NCI-H1048 (cell line): ENCODE results near the gene LMAN1L.

Source experiments
- DNase-seq: peaks from one replicate; lab custom pipeline; 2025; lab: John Stamatoyannopoulos, UW

Gene LMAN1L

DNA sequence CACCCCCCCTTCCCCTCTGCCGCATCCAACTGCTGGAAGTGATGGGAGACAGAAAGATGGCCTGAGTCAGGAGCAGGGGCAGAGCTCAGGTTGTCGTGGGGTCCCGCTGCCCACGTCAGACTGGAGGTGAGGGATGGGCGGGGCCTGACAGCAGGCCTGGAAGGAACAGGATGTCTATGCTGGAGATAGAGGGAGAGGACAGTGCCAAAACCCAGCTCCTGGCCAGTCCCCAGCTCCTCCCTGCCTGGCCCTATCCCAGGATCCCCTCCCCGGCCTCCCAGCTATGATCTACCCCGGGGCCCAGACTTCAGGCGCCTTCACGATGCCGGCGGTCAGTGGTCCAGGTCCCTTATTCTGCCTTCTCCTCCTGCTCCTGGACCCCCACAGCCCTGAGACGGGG, at the start of gene LMAN1L:
LMAN1L (plus strand) TSS at position 303 of the 400 bp plus-strand sequence; CDS start at position 323, 20 bp downstream.
- no peak for DNase-seq

DNA sequence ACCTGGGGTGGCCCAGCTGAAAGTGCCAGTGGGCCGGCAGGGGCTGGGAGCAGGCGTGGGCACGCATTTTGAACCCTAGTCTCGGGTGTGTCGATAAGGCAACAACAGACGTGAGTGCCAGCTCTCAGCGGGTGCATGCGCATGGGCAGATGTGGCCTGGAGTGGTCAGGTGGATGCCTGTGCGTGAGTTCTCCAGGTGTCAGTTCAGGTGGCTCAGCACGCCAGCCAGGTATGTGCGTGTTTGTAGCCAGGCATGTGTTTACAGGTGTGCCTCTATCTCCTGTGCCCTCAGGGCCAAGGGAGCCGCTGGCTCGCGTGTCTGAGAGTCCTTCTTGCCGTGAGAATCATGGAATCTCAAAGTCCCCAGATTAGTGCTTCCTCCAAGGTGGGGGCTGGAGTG, 49.2 kb upstream of the LMAN1L start:
- DNase-seq = no peak

DNA sequence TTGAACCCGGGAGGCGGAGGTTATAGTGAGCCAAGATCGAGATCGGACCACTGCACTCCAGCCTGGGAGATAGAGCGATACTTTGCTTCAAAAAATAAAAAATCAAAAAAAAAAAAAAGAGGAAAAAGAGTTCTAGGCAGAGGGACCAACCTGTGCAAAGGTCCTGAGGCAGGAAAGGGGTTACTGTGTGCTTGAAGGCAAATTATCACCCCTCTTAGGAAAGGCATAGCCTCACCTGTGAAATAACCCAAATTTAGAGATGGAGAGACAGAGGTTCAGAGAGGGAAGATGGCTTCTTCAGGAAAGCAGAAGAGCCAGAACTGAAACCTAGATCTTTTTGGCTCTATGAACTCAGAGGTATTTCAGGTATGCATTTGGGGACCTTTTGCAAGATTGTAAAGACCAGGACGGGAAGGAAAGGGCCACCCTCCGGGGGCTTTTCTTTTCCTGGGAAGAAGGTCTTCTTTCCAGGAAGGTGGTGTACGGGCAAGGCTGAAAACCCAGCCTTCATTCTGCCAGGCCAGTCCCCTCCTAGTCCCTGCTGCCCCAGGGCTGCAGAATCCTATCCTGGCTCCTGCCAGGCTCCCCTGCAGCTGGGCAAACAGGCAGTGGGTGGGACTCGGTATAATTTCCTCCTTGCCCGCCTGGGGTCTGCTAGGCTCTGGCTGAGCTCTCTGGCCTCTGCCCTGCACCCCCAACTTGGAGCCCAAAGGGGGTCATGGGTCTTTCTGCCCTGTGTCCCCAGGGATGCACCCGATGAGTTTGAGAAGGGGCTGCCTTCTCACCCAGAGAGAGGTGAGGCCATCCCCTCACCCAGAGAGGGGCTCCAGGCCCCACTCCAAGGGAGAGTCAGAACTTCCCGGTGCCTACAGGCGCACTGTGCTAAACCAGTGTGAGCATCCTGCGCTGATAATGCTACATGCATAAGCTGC, 45.2 kb upstream of the LMAN1L start:
- DNase-seq = no peak

DNA sequence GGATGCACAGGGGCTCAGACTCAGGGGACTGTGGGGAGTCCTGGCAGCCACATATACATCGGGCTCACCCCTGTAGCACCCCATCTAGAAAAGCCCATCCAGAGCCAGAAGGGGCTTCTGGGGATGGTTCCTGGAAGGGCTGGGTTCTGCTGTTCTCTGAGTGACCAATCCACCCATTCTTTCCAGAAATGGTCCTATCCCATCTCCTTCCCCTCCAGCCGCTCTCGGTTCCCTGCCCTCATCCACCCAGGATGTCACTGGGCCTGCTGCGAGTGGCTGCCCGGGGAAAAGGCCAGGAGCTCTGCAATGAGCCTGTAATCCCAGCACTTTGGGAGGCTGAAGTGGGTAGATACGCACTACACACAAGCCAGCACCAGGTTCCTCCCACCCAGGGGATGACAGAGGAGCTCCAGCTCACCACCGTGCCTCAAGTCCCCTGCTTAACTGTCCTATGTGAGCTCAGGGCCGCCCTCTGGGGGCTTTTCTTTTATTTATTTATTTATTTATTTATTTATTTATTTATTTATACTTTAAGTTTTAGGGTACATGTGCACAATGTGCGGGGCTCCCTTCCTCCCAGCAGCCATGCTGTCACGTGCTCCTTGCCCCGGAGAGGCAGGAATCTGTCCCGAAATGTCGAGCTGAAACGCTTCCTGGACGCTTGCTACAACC, 44.4 kb upstream of the LMAN1L start:
- DNase-seq = no peak

DNA sequence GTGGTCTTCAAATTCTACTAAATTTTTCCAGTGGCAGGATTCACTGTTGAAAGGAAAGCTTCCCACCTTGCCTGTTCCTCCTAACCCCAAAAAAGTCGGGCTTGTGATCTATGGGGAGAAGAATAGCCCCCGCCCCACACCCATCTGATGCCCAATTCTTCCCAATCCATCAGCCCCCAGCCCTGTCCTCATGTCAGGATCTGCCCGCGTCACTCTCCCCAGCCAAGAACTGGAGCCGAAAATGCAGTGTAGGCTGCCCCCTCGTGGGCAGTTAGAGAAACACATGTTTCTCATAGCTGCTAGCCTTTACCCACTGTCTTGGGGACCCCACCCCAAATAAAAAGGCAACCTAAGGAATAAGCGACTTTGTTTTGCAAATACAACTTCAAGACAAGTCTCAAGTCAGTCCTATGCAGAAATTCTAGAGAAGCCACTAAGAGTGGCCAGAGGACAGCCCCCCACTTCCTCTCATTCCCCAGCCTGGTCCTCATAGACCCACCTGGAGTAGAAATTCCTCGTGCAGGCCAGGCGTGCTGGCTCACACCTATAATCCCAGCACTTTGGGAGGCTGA, 43.8 kb upstream of the LMAN1L start:
- DNase-seq = peak; percentile 11

DNA sequence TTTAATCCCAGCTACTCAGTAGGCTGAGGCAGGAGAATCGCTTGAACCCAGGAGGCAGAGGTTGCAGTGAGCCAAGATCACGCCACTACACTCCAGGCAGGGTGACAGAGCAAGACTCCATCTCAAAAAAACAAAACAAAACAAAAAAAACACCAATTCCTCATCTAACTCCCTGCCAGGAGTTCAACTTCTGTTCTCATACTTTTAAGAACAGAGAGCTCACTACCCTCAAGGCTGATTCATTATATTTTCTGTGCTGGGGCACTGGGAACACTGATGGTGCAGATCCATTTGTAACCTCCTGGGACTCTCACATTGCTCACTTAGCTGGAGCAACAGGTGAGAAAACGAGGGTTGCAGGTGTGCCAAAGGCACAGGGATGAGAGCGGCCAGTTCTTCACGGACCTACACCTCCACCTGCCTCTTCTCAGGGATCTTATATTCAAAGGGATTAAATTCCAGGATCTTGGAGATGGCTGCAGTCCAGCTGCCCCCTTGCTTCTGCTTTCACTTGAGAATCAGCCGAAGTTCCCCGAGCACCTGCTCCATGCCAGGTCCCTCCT, 43.1 kb upstream of the LMAN1L start:
- DNase-seq = no peak

DNA sequence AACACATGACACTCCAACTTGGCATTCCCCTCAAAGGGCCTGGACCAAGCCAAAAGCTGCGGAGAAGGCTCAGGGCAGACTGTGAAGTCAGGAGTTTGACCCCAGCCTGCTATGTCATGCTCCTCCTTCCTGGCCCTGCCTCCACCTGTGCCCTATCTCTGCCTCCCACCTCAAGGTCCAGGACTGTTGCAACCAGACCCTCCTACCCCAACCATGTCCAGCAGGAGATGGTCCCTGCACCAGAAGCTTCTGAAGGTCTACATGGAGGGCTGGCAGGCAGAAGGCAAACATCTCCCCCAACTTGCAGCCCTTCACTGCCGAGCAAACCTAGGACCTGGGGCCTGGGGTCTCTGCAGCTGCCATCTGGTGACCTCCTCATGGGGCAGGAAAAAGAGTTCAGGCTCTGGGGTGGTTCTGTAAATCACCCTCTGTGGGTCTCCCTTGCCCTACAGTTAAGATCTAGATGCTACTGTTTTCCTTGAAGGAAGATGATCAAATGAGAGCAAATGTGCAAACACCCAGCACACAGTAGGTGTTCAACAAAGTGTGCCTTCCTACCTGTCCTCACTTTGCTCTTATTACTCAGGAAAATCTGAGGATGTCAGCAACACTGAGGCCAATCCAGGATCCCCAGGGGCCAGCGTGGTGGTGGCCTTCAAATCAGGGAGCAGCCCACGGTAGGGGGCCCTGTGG, 42.3 kb upstream of the LMAN1L start:
- no peak for DNase-seq

DNA sequence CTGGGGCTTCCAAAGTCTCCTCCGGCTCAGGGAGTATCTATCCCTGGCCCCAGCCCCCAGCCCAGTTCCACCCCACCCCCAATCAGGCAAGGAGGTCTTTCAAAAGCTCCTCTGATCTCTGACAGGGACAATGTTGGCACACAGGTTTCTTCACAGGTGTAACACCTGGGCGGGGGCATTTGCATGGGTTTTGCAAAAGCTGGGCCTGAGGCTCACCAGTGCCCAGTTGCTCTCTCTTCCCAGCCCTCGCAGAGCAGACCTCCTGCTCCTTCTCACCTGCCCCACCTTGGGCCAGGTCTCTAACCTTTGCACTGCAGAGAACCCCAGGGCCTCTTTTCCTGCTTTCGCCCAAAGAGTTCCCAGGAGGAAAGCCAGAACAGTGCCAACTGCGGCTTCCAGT, 39.3 kb upstream of the LMAN1L start:
- no peak for DNase-seq

DNA sequence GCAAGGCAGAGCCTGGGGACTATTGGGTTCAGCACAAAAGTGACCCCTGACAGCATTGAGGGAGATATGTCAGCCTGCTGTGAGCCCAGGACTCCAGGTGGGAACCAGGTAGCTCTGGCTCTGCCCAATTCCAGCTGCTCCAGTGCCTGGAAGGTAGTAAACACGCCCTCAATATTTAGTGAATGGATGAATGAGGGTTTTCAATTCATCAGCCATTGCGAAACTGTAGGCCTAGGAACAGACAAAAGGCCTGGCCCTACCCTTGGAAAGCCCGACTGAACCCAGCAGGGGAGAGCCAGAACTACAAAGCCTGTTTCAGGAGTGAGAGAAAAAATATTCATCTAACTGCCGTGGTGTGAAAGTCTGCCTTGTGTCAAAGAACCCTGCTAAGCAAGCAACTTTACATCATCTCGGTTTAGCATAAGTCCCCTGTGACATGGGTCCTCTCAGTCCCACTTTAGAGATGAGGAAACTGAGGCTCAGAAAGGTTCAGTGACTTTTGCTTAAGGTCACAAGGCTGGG, 38.8 kb upstream of the LMAN1L start:
- DNase-seq = no peak

DNA sequence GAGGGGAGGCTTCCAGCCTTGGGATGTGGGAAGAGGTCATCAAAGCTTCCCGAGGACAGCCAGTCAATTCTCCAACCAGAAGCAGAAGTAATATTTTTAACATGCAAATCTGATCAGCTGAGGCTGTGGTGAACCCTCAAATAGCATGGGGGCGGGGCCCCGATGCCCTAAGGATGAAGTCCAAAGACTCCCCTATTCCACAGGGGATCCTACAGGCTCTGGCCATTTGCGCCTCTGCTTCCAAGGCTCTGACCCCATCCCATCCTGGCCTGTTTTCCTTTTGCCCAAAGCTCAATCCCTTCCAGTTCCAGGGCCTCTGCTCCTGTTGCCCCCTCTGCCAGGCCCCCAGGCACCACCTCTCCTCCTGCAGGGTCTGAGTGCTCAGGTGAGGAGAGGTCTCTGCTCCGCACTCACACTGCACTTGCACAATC, 37.5 kb upstream of the LMAN1L start:
- DNase-seq = no peak

DNA sequence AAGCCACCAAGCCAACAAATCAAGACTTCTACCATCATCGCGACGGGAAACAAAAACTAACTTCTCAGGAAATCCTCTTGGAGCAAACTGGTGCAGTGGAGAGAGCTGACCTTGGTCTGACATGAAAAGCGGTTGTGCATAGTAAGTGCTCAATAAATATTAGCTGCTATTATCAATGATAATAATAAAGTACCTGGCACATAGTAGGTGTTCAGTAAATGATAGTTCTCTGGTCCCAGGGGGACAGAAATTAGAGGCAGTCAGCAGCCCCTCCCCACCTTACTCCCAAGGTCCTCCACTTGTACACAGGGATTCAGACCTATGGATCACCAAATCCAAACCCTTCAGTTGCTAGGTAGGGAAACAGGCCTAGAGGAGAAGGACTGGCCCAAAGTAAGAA, 36.7 kb upstream of the LMAN1L start:
- DNase-seq = no peak

DNA sequence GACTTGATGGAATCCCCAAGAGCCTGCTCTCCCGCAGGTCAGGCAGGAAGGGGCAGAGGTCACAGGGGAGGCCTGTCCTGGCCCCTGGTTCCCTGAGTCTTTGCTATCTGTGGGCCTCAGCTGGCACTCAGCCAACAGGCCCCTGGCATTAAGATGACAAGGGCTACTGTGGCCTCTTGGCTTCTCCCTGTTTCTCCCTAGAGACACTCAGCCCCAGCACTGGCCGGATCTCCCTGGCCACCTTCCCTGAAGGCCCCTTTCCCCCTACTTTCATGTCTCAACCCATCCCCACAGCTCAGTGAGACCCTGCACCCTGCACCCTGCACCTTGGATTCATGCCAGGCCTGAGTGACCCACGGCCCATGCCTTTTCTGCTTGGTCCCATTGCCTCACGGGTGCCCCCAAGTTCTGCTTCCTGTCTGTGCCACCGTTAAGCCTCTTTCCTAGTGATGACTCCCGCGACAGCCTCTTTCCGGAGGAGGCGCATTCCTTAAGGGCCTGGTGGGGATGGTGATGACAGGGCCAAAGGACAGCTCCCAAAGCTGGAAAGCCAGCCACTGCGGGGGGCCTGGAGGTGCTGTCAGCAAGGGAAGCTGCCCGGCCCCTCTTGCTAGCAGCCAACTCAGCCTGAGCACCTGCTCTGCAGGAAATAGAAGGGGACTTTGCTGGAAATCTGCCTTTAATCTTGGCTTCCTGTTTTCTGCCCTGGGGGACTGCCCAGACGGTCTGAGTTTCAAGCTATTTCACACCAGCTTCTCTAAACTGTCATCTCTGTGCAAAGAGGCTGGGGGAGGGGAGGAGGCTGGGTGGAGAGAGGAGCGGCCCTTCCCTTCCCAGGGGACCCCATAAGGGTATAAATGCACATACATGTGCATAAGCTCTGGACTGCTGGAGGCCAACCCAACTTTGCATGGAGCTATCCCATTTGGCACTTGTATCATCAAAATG, 35.5 kb upstream of the LMAN1L start:
- no peak for DNase-seq

DNA sequence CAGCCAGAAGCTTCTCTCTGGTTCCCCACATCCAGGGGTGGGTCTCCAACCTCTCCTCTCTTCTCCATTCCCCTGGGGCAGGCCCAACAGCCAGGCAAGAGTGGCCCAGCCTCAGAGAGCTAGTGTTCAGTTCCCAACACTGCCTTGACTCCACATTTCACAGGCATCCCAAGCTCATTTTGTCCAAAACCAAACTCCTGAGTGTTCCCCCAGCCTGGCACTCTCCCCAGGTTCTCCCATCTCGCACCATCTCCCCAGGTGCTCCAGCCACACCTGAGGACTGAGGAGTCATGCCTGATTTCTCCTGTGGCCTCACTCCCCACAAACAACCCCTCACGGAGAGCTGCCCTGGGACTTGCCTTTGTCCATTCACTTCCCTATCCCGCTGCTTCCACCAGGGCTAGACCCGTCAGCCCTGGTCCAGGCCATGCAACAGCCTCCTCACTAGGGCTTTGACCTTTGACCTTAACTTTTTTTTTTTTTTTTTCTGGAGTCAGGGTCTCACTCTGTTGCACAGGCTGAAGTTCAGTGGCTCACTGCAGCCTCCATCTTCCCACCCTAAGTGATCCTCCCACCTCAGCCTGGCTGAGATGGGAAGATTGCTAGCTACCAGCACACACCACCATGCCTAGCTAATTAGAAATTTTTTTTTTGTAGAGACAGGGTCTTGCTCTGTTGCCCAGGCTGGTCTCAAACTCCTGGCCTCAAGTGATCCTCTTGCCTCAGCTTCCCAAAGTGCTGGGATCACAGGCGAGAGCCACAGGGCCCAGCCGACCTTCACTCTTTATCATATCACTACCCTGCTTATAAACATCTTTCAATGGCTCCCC, 34.7 kb upstream of the LMAN1L start:
- no peak for DNase-seq

DNA sequence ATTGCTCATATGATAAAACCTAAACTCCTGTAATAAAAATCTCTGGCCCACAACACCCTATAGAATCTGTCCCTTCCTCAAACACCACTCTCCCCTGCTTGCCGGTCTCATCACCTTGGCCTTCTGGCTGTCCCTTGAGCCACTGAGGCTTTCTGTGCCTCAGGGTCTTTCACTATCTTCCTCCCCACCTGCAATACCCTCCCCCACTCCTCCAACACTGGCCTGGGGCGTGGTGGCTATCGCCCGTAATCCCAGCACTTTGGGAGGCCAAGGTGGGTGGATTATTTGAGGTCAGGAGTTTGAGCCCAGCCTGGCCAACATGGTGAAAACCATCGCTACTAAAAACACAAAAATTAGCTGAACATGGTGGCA, 34.0 kb upstream of the LMAN1L start:
- no peak for DNase-seq

DNA sequence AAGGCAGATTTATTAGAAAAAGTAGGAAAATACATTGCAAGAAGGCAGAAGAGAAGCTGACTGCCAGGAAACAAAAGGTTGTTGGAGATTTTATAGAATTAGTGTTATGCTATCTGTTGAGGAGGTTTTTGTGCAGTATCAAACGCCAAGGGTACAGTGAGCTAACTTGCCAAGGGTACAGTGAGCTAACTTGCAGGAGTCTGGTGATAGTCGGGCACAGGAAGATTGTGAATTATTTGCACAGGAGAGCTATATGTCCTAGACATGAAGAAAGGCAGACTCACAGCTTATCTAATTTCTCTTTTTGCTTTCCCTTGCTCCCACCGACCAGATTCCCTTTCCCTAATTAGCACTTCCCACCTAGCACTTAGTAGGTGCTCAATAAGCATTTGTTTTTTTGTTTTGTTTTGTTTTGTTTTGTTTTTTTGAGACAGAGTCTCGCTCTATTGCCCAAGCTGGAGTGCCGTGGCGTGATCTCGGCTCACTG, 33.4 kb upstream of the LMAN1L start:
- DNase-seq = no peak

DNA sequence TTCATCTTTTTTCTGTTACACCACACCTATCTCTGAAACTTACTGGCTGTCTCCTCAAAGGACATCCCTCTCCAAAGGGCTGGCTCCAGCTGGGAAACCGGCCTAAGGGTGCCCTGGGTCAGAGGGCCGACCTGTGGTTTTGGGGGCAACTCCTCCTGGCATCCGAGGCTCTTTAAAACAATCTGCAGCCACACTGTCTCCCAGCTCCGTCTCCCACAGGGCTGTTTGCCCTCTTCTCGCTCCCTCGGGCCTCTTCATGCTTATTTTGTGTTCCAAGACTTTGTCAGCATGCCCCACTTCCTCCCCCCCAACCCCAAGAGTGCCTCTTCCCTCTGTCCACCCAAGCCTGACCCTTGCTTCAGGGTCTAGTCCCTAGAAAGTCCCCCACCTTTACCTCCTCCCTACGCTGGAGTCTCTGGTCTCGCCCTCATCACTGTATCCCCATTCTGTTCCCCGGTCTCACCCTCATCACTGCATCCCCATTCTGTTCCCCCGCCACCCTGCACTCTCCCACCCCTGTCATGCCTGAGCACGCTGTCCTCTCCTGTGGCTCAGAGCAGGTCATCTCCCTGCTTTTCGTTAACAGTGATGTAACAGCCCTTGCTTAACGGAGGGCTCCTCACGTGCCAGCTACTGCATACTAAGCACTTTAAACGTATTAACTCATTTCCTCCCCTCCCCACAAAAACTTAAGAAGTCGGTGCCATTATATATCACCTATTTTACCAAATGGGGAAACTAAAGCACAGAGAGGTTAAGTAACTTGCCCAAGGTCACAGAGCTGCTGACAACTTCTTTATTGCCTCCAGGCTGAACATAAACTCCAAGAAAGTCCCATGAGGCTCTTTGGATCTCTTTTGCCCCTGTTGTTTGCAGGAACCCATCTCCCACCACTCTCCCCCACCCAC, 31.9 kb upstream of the LMAN1L start:
- no peak for DNase-seq

DNA sequence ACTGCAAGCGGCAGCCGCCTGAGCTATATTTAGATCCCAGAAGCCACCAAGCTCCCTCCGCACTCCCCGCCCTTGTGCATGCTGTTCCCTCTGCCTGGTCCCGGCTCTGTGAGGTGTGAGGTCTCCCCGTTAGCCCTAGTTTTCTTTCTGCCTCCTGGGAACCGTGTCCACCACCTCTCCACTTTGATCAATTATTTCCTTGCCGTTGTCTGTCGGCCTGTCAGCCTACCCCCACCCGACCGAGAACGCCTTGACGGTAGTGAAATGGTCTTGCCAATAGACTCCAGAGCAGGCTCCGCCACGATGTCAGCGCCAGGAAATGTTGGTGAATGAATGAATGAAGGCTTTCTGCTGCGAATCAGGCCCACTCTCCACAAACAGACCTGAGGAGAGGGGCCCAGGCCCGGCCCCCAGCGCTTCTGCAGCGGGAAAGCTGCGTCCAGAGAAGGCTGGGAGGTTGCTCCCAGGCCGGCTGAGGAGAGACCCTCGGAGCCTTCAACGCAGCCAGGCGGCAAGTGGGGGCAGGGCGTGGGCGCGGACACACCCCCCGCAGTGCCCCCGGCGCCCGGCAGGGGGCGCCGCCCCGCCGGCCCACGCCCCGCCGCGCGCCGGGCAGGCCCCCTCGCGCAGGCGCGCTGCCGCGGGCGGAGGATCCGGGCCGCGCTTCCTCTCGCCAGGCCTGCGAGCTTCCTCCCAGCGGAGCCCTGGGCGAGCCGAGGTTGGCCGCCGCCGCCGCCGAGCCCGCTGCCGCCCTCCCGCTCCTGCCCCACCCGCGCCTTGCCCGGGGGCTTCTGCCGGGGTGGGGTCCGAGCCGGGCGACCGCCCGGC, 31.0 kb upstream of the LMAN1L start, which contains the start of gene CSK:
CSK (plus strand) TSS at position 650 of the 828 bp plus-strand sequence. CDS start 16,218 bp downstream, outside the sequence.
- DNase-seq = peak; percentile 50
